HEK293T (cell line): ENCODE data around the gene KAT14.

Experiments
- FOXA1 ChIP-seq: fragments of 450-650 bp; IDR thresholded peaks from 2 replicates; pipeline ENCODE4 v1.6.1; 2016; ENCODE audit warnings: mild to moderate bottlenecking
- FOXK2 ChIP-seq: fragments of 450-650 bp; IDR thresholded peaks from 2 replicates; pipeline ENCODE4 v1.6.1; 2016; ENCODE audit warnings: mild to moderate bottlenecking
- L3MBTL2 ChIP-seq: fragments of 450-650 bp; conservative IDR thresholded peaks from 2 replicates; pipeline ENCODE4 v1.6.1; 2016; ENCODE audit warnings: mild to moderate bottlenecking
- NFRKB ChIP-seq: fragments of 450-650 bp; IDR thresholded peaks from 2 replicates; pipeline ENCODE4 v1.6.1; 2016; ENCODE audit warnings: mild to moderate bottlenecking, moderate library complexity
- SP1 ChIP-seq: fragments of 450-650 bp; IDR thresholded peaks from 2 replicates; pipeline ENCODE4 v1.6.1; 2017
- SUZ12 ChIP-seq: fragments of 450-650 bp; IDR thresholded peaks from 2 replicates; pipeline ENCODE4 v1.6.1; 2016; ENCODE audit warnings: mild to moderate bottlenecking
- TARDBP ChIP-seq: fragments of 450-650 bp; IDR thresholded peaks from 2 replicates; pipeline ENCODE4 v1.6.1; 2016
- ZNF384 ChIP-seq: fragments of 450-650 bp; IDR thresholded peaks from 2 replicates; pipeline ENCODE4 v1.6.1; 2016
- TF ChIP-seq, protein P1 (sequence below): fragments of 450-650 bp; IDR thresholded peaks from 2 replicates; pipeline ENCODE4 v1.6.1; 2016

DNA sequence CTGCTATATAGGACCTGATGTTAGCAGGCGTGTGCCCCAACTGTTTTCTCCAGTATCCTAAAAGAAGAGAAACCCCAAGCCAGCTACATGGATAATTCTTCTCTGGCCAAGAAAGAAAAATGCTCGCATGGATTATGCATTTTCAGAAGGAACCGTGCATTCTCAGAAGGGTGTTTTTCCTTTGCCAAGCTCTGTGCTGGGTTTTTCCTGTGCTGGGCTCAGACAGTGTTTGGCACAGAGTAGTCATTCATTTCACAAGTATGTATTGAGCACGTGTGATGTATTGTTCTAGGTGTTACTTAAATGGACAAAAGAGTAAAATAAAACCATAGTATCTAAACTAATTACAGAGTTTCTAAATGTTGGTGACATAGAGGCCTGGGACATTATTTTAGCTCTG, 88.0 kb downstream of the KAT14 start:
- no peak for TF ChIP-seq FOXK2
- no peak for TF ChIP-seq SUZ12
- TF ChIP-seq FOXA1, result no peak
- TF ChIP-seq ZNF384, result no peak
- TF ChIP-seq TARDBP, result no peak
- TF ChIP-seq NFRKB, result no peak
- TF ChIP-seq, protein P1, sequence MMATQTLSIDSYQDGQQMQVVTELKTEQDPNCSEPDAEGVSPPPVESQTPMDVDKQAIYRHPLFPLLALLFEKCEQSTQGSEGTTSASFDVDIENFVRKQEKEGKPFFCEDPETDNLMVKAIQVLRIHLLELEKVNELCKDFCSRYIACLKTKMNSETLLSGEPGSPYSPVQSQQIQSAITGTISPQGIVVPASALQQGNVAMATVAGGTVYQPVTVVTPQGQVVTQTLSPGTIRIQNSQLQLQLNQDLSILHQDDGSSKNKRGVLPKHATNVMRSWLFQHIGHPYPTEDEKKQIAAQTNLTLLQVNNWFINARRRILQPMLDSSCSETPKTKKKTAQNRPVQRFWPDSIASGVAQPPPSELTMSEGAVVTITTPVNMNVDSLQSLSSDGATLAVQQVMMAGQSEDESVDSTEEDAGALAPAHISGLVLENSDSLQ, result no peak
- TF ChIP-seq SP1, result no peak
- TF ChIP-seq L3MBTL2, result no peak
